HepG2 (cell line): ENCODE measurements around the gene PLIN3. TPM values are rescaled to one million over a fixed set of nuclear protein-coding genes. Genes with fewer than 3 reads are reported as not detected.

Experiments
- ARNTL ChIP-seq: sonication (generic); formaldehyde crosslinking; IDR thresholded peaks from 2 replicates; pipeline ENCODE4 v1.4.0; 2020; ENCODE audit warnings: mild to moderate bottlenecking, missing genetic modification reagents
- ETV6 ChIP-seq: sonication (generic); formaldehyde crosslinking; conservative IDR thresholded peaks from 2 replicates; pipeline ENCODE4 v1.4.0; 2020; ENCODE audit warnings: missing genetic modification reagents
- GABPB1 ChIP-seq: IDR thresholded peaks from 2 replicates; pipeline ENCODE4 v1.6.1; 2016; ENCODE audit warnings: mild to moderate bottlenecking, missing genetic modification reagents, moderate library complexity, missing compliant biosample characterization
- HOXA9 ChIP-seq: sonication (generic); formaldehyde crosslinking; IDR thresholded peaks from 2 replicates; pipeline ENCODE4 v1.8.1; 2022; ENCODE audit warnings: missing genetic modification reagents, mild to moderate bottlenecking, moderate library complexity, borderline replicate concordance
- HOXD1 ChIP-seq: sonication (generic); formaldehyde crosslinking; IDR thresholded peaks from 2 replicates; pipeline ENCODE4 v1.5.0; 2020; ENCODE audit warnings: missing genetic modification reagents
- KLF16 ChIP-seq, 2 experiments: sonication (generic) in 1 of 2; formaldehyde crosslinking in 1 of 2; IDR thresholded peaks; 2 replicates each; pipeline versions ENCODE4 v1.6.1 to v1.8.0; 2016 to 2023; ENCODE audit warnings: missing genetic modification reagents in 2 of 2, missing compliant biosample characterization in 1 of 2
- MYC ChIP-seq: sonication (generic); formaldehyde crosslinking; IDR thresholded peaks from 2 replicates; pipeline ENCODE4 v1.9.0; 2021; ENCODE audit warnings: missing genetic modification reagents, borderline replicate concordance
- POGZ ChIP-seq: sonication (generic); formaldehyde crosslinking; IDR thresholded peaks from 2 replicates; pipeline ENCODE4 v1.4.0; 2020; ENCODE audit warnings: mild to moderate bottlenecking, missing genetic modification reagents
- SIN3B ChIP-seq: fragments of 150-350 bp; IDR thresholded peaks from 2 replicates; pipeline ENCODE4 v1.6.1; 2014; ENCODE audit warnings: low read length
- ZNF10 ChIP-seq: sonication (generic); formaldehyde crosslinking; IDR thresholded peaks from 2 replicates; pipeline ENCODE4 v1.4.0; 2020; ENCODE audit warnings: mild to moderate bottlenecking, low read depth, missing genetic modification reagents, borderline replicate concordance
- ZNF33A ChIP-seq: sonication (generic); formaldehyde crosslinking; IDR thresholded peaks from 2 replicates; pipeline ENCODE4 v1.5.1; 2020; ENCODE audit warnings: missing genetic modification reagents, mild to moderate bottlenecking, moderate library complexity, borderline replicate concordance
- ZNF484 ChIP-seq: sonication (generic); formaldehyde crosslinking; IDR thresholded peaks from 2 replicates; pipeline ENCODE4 v1.5.1; 2020; ENCODE audit warnings: mild to moderate bottlenecking, low read depth, missing genetic modification reagents, borderline replicate concordance
- ZNF570 ChIP-seq: sonication (generic); formaldehyde crosslinking; IDR thresholded peaks from 2 replicates; pipeline ENCODE4 v1.4.0; 2020; ENCODE audit warnings: mild to moderate bottlenecking, missing genetic modification reagents, borderline replicate concordance
- ZNF616 ChIP-seq: sonication (generic); formaldehyde crosslinking; IDR thresholded peaks from 2 replicates; pipeline ENCODE4 v1.5.0; 2020; ENCODE audit warnings: low read depth, mild to moderate bottlenecking, missing genetic modification reagents
- ZNF710 ChIP-seq: sonication (generic); formaldehyde crosslinking; IDR thresholded peaks from 2 replicates; pipeline ENCODE4 v1.5.0; 2020; ENCODE audit warnings: mild to moderate bottlenecking, missing genetic modification reagents, borderline replicate concordance
- ZNF879 ChIP-seq: sonication (generic); formaldehyde crosslinking; IDR thresholded peaks from 2 replicates; pipeline ENCODE4 v1.8.1; 2023; ENCODE audit warnings: missing genetic modification reagents
- polyA plus RNA-seq, 8 experiments: library from polyadenylated mRNA; depleted of rRNA in 3 of 8; stranded (reverse) in 7 of 8; unstranded in 1 of 8; fragments of >200 nt; fragmentation: Illumina TruSeq in 4 of 8; extraction: Trizol in 4 of 8; gene quantifications; 2 replicates each; pipeline versions ENCODE4 v1.2.1 to v1.2.3, GENCODE V29; 2011 to 2016; ENCODE audit warnings: low read depth in 4 of 8, missing spikeins in 1 of 8, mixed read lengths in 1 of 8; ENCODE audit not compliant: insufficient read depth in 1 of 8
- total RNA-seq, 5 experiments: library from RNA; depleted of rRNA; stranded (reverse); fragments of >200 nt; fragmentation: Illumina TruSeq; extraction: Trizol; gene quantifications; 2 replicates each; pipeline ENCODE4 v1.2.3, GENCODE V29; 2016; ENCODE audit warnings: low read depth in 1 of 5
- TF ChIP-seq, protein P1 (sequence below): sonication (generic); formaldehyde crosslinking; IDR thresholded peaks from 2 replicates; pipeline ENCODE4 v1.9.0; 2021; ENCODE audit warnings: missing genetic modification reagents, borderline replicate concordance
- TF ChIP-seq, protein P2 (sequence below): IDR thresholded peaks from 2 replicates; pipeline ENCODE4 v1.6.1; 2012; ENCODE audit warnings: low read length, improper control_type of control experiment

PLIN3 gene
- total and polyA plus RNA-seq, 2 of the 13 experiments (the other 11 are each of a cell fraction or from before 2014, with no cell fraction given): 49.3 to 57.9 TPM

GRCh38 chr19:4867534-4868285 lies at the start of gene PLIN3 (continued):
- TF ChIP-seq KLF16 (CRISPR knock-in tag; IDR thresholded peaks at IDR 0.05) (peak in 1 of 2 experiments; percentile 65; a peak in 2 of 4 replicates), ETV6 (CRISPR knock-in tag) (no peak; the same call in 1 of the 2 replicates), ZNF616 (CRISPR knock-in tag) (no peak), ARNTL (CRISPR knock-in tag) (no peak), HOXD1 (no peak), ZNF710 (CRISPR knock-in tag) (0 out of 2 replicates have a peak, but pooled peaks have one; percentile 37), ZNF33A (CRISPR knock-in tag) (no peak), MYC (CRISPR knock-in tag) (no peak), HOXA9 (CRISPR knock-in tag) (no peak), ZNF10 (no peak), SIN3B (no peak), POGZ (peak; percentile 72), GABPB1 (peak; percentile 64; the same call in 1 of the 2 replicates), ZNF570 (CRISPR knock-in tag) (no peak), ZNF879 (CRISPR knock-in tag) (no peak), ZNF484 (CRISPR knock-in tag) (no peak)
- TF ChIP-seq, protein P1, sequence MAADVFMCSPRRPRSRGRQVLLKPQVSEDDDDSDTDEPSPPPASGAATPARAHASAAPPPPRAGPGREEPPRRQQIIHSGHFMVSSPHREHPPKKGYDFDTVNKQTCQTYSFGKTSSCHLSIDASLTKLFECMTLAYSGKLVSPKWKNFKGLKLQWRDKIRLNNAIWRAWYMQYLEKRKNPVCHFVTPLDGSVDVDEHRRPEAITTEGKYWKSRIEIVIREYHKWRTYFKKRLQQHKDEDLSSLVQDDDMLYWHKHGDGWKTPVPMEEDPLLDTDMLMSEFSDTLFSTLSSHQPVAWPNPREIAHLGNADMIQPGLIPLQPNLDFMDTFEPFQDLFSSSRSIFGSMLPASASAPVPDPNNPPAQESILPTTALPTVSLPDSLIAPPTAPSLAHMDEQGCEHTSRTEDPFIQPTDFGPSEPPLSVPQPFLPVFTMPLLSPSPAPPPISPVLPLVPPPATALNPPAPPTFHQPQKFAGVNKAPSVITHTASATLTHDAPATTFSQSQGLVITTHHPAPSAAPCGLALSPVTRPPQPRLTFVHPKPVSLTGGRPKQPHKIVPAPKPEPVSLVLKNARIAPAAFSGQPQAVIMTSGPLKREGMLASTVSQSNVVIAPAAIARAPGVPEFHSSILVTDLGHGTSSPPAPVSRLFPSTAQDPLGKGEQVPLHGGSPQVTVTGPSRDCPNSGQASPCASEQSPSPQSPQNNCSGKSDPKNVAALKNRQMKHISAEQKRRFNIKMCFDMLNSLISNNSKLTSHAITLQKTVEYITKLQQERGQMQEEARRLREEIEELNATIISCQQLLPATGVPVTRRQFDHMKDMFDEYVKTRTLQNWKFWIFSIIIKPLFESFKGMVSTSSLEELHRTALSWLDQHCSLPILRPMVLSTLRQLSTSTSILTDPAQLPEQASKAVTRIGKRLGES: no peak
- TF ChIP-seq, protein P2, sequence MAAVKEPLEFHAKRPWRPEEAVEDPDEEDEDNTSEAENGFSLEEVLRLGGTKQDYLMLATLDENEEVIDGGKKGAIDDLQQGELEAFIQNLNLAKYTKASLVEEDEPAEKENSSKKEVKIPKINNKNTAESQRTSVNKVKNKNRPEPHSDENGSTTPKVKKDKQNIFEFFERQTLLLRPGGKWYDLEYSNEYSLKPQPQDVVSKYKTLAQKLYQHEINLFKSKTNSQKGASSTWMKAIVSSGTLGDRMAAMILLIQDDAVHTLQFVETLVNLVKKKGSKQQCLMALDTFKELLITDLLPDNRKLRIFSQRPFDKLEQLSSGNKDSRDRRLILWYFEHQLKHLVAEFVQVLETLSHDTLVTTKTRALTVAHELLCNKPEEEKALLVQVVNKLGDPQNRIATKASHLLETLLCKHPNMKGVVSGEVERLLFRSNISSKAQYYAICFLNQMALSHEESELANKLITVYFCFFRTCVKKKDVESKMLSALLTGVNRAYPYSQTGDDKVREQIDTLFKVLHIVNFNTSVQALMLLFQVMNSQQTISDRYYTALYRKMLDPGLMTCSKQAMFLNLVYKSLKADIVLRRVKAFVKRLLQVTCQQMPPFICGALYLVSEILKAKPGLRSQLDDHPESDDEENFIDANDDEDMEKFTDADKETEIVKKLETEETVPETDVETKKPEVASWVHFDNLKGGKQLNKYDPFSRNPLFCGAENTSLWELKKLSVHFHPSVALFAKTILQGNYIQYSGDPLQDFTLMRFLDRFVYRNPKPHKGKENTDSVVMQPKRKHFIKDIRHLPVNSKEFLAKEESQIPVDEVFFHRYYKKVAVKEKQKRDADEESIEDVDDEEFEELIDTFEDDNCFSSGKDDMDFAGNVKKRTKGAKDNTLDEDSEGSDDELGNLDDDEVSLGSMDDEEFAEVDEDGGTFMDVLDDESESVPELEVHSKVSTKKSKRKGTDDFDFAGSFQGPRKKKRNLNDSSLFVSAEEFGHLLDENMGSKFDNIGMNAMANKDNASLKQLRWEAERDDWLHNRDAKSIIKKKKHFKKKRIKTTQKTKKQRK: no peak
